Measurements from ENCODE around the gene ZFYVE9. TPM values are rescaled to one million over a fixed set of nuclear protein-coding genes. Genes with fewer than 3 reads are reported as not detected.
"Not testable (repeated sequence)": the region's sequence is repeated elsewhere in the genome, so short reads cannot be mapped to it uniquely, and the experiment has no call there.

ZFYVE9 gene, protein sequence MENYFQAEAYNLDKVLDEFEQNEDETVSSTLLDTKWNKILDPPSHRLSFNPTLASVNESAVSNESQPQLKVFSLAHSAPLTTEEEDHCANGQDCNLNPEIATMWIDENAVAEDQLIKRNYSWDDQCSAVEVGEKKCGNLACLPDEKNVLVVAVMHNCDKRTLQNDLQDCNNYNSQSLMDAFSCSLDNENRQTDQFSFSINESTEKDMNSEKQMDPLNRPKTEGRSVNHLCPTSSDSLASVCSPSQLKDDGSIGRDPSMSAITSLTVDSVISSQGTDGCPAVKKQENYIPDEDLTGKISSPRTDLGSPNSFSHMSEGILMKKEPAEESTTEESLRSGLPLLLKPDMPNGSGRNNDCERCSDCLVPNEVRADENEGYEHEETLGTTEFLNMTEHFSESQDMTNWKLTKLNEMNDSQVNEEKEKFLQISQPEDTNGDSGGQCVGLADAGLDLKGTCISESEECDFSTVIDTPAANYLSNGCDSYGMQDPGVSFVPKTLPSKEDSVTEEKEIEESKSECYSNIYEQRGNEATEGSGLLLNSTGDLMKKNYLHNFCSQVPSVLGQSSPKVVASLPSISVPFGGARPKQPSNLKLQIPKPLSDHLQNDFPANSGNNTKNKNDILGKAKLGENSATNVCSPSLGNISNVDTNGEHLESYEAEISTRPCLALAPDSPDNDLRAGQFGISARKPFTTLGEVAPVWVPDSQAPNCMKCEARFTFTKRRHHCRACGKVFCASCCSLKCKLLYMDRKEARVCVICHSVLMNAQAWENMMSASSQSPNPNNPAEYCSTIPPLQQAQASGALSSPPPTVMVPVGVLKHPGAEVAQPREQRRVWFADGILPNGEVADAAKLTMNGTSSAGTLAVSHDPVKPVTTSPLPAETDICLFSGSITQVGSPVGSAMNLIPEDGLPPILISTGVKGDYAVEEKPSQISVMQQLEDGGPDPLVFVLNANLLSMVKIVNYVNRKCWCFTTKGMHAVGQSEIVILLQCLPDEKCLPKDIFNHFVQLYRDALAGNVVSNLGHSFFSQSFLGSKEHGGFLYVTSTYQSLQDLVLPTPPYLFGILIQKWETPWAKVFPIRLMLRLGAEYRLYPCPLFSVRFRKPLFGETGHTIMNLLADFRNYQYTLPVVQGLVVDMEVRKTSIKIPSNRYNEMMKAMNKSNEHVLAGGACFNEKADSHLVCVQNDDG (N-terminal part only)
- total RNA-seq, result 10 to 100 TPM; 12.6 to 19.2 (median 17.3) TPM
- 10 to 100 TPM in 1 of 2 donors, 1 to 10 TPM in 1; 3.6 to 12.4 TPM for polyA plus RNA-seq
- long read RNA-seq, donor 1, full-length matches to known transcripts, result 2 of 7 reads
- long read RNA-seq, donor 1, partial matches to known transcripts, result 5 of 7 reads
- long read RNA-seq, donor 1, other reads (novel, unspliced or antisense), result 0 of 7 reads
- long read RNA-seq, donor 2, partial matches to known transcripts, result 15 of 16 reads
- long read RNA-seq, donor 2, other reads (novel, unspliced or antisense), result 1 of 16 reads
- long read RNA-seq, donor 3, full-length matches to known transcripts, result 1 of 8 reads
- long read RNA-seq, donor 3, partial matches to known transcripts, result 7 of 8 reads
- long read RNA-seq, donor 3, other reads (novel, unspliced or antisense), result 0 of 8 reads

DNA sequence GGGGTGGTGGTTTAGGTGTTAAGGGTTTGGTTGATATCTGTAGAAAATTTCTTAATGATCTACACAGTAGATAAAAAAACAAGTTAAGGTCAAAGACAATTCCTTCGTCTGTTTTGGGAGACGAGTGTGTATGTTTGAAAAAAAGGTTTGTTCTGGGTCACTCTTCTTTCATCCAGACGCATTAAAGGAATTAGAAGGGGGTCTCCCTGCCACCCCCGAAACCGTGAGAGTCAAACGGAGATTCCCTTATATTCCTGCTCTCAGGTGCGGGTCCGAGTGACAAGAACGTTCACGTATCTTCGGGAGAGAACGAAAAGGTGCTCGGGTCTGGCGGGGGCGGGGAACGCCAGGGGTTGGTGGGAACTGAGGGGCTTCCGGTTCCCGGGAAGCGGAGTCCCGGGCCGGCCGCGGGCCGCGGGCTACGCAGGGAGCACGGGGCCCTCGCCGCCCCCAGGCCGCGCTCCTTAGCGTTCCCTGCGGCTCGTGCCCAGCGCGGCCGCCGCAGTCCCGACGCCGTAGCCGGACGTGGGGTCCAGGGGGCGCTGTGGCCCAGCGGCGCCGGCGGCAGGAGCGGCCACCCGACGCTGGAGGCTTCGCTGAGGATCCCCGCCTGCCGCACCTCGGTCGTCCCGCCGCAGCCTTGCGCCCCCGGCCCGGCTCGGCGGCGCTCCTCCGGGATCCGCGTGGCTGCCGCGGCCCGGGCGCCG, at the start of gene ZFYVE9:
Gene ZFYVE9, plus strand, starts transcription at position 577 of the 707 bp plus-strand sequence. CDS start 91,118 bp downstream, outside the sequence.
- Histone ChIP-seq H3K4me1 (peaks cover 0 to 39% (median 14%) of the 10 kb centered on the region in 12 donors), H3K27ac (peak within 1 kb of the TSS; percentile 87 to 98 (median 94)), H3K9me3 (no peaks in the 10 kb centered on the region), H3K36me3 (no peaks in the 10 kb centered on the region), H3K4me3 (peak within 1 kb of the TSS; percentile 48 to 99 (median 89)), H3K27me3 (peaks cover 0 to 11% (median 0%) of the 10 kb centered on the region in 9 donors)
- intact Hi-C loops (cut with DNase I), result loop anchor here in 9 of 10 donors (2.0 to 10.0 kb wide), 3 partner anchors 155 to 223 kb away; partner anchors contain the start of gene CC2D1B (in 1 of the 9)
- 1 to 3% (median 2%) methylated on average over 18 to 72 of the region's 72 CpGs for WGBS, 4 donors
- peak; percentile 76 to 97 (median 96) for ATAC-seq
- DNase-seq, result peak; percentile 75 to 90 (median 81)
- TF ChIP-seq POLR2A (IDR thresholded peaks at IDR 0.05), result peak in 1 of 2 donors; percentile 27
- TF ChIP-seq, protein P1, sequence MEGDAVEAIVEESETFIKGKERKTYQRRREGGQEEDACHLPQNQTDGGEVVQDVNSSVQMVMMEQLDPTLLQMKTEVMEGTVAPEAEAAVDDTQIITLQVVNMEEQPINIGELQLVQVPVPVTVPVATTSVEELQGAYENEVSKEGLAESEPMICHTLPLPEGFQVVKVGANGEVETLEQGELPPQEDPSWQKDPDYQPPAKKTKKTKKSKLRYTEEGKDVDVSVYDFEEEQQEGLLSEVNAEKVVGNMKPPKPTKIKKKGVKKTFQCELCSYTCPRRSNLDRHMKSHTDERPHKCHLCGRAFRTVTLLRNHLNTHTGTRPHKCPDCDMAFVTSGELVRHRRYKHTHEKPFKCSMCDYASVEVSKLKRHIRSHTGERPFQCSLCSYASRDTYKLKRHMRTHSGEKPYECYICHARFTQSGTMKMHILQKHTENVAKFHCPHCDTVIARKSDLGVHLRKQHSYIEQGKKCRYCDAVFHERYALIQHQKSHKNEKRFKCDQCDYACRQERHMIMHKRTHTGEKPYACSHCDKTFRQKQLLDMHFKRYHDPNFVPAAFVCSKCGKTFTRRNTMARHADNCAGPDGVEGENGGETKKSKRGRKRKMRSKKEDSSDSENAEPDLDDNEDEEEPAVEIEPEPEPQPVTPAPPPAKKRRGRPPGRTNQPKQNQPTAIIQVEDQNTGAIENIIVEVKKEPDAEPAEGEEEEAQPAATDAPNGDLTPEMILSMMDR (IDR thresholded peaks at IDR 0.05), result peak; percentile 34 to 93 (median 70)

DNA sequence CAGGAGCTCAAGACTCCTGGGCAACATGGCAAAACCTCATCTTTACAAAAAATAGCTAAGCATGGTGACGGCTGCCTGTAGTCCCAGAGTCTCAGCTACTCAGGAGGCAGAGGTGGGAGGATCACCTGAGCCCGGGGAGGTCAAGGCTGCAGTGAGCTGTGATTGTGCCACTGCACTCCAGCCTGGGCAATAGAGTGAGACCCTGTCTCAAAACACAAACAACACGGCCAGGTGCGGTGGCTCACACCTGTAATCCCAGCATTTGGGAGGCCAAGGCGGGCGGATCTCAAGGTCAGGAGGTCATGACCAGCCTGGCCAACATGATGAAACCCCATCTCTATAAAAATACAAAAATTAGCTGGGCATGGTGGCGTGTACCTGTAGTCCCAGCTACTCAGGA, 47.6 kb upstream of the ZFYVE9 start:
- H3K27me3 ChIP-seq; H3K27ac ChIP-seq; H3K4me1 ChIP-seq; intact Hi-C loops (cut with DNase I); H3K4me3 ChIP-seq; ATAC-seq; DNase-seq; H3K9me3 ChIP-seq: not testable (repeated sequence)
- peaks cover 0 to 24% (median 17%) of the 10 kb centered on the region in 9 donors for H3K36me3 ChIP-seq
- WGBS, 4 donors, result 86 to 95% (median 94%) methylated on average over 7 of the region's 7 CpGs

DNA sequence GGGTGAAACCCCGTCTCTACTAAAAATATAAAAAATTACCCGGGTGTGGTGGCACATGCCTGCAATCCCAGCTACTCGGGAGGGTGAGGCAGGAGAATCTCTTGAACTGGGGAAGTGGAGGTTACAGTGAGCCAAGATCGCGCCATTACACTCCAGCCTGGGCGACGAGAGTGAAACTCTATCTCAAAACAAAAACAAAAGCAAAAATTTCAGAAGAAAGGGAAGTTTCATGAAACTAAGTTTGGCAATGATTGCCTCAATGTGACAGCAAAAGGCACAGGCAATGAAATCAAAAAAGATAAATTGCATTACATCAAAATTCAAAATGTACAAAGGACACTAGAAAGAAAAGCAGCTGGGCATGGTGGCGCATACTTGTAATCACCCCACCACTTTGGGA, 45.7 kb upstream of the ZFYVE9 start:
- Histone ChIP-seq H3K4me1 (no peaks in the 10 kb centered on the region), H3K4me3 (peak overlapping the region in 1 of 12 donors; percentile 12), H3K9me3 (no peaks in the 10 kb centered on the region), H3K27ac (no peak overlapping the region), H3K36me3 (peaks cover 0 to 6% (median 0%) of the 10 kb centered on the region in 9 donors), H3K27me3 (no peaks in the 10 kb centered on the region)
- intact Hi-C loops (cut with DNase I), result no loop called here
- ATAC-seq, result no peak
- 67 to 82% (median 72%) methylated on average over 8 of the region's 8 CpGs for WGBS, 4 donors
- DNase-seq, result no peak
- TF ChIP-seq POLR2A (IDR thresholded peaks at IDR 0.05), result no peak
- TF ChIP-seq, protein P1 (IDR thresholded peaks at IDR 0.05), result no peak
